HG03103 (cell line): ENCODE measurements around the gene H6PD.

Source experiments
- ATAC-seq: cut with Tn5 transposase; IDR thresholded peaks from one replicate; pipeline ENCODE4 v1.9.1; 2021; ENCODE audit warnings: low read depth; ENCODE audit not compliant: unreplicated experiment

The H6PD gene

DNA sequence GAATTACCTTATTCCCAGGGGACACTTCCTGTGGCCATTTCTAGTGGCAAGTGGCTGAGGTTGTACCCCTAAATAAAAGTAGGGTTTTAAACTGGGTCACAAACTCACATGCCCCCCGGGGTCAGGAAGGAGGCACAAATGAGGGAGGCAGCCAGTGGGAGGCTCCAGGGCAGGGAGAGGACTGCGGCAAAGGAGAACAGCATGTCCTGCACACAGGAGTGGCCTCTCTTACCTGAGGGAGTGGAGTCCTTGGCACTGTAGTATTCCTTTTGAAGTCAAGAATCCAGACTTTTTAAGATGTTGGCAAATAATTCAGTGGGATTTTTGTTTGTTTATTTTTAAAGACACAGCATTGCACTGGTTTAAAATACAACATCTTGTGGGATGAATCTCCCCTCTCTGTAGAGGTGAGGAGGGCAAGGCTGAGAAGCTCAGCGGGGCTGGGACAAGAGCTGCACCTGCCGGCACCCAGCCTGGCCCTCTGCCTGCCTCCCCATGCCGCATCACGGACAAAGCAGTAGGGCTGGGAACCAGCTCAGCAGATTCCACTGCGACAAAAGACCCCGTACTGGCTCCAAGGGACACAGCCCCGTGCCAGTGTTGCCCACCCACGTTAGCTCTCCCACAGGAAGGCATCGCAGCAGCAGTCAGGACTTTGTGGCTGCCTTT is 80.3 kb downstream of the H6PD start:
- no peak for ATAC-seq

- ATAC-seq, result no peak
Observed at GRCh38 chr1:9315411-9316079, 81.0 kb downstream of the H6PD start.

DNA sequence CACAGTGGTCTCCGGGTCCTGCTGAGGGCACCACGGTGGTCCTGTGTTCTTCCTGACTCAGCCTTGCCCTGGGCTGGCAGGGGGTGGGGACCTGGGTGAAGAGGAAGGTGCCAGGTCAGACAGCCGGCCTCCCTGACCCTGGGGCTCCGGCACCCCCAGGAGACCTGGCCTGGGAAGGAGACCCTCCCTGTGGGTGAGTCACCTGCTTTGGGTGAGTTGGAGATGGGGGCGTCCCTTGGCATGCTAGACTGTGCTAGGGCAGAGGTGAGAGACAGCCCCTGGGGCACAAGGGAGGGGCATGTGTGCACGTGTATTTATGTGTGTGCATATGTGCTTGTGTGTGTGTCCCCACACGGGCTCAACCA is 81.5 kb downstream of the H6PD start:
- no peak for ATAC-seq

DNA sequence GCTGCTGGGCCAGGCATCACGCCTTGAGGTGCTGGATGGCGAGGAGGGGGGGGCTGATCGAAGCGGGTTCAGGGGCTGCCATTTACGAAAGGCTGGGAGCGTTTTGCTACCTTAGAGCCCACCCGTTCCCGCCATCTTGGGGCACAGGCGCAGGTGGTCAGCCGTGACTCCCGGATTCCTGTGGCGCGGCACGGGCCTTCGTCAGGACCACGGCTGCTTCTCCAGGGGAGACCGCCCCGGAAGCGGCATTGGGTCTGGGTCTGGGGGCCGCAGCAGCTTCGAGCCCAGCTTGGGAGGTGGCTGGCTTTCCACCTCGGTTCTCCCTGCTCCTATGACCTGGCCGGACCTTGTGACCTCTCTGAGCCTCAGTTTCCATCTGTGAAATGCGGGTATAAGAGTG is 81.9 kb downstream of the H6PD start:
- no peak for ATAC-seq

DNA sequence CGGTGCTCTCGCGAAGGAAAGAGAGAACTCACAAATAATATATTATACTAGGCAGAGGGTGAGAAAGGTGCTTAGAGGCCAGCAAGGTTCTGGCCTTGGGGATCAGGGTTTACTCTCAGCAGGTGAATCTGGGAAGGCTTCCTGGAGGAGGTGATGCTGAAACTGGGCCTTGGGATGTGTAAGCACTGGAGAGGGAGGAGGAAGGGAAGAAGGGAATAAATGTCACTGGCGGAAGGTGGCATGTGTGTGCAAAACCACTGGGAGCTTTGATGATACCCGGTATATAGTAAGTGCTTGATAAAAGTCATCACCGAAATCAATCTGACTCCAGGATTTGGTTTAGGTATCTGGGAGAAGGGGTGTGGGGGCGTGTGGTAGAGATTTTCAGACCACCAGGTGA is 82.5 kb downstream of the H6PD start:
- ATAC-seq, result no peak

GRCh38 chr1:9317591-9318417 is 83.2 kb downstream of the H6PD start:
- ATAC-seq, result no peak

DNA sequence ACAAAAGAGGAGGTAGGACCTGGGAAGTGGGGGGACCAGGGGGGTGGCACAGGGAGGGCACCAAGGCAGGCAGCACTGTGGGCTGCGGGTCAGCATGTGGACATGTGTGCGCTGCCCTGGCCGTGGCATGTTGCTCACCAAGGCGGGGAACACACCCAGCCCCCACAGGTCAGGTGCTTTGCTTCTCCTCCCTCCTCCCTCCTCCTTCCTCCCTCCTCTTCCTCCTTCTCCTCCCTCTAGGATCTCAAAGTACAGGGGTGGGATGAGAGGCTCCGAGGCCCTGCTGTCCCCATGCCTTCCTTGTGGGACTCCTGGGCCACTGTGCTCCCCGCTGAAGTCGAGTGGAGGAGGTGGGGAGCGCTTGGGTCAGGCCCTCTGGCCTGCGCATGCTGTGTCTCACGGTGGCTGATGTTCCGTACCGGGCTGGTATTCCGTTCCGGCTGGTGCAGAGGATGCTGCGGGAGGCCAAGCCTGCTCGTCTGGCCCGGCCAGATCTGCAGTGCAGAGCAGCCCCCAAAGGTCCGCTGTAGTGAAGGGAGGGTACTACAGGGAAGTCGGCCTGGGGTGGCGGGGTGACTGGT is 84.7 kb downstream of the H6PD start:
- no peak for ATAC-seq

GRCh38 chr1:9319789-9320519 is 85.4 kb downstream of the H6PD start:
- ATAC-seq, result no peak
